ENCODE data around the gene EXOSC1. TPM values are rescaled to one million over a fixed set of nuclear protein-coding genes. Genes with fewer than 3 reads are reported as not detected.

EXOSC1 gene
- total and polyA plus RNA-seq, 2 donors (not counting 1 experiment from before 2014, with no cell fraction given), result 32.2 to 44.5 TPM

GRCh38 chr10:97462309-97462708 lies 16.5 kb upstream of the EXOSC1 start:
- intact Hi-C loops (cut with micrococcal nuclease), result loop anchor here (2.0 kb wide), 1 partner anchor 16 kb away; the partner anchor contains the start of genes EXOSC1 and ZDHHC16
- H3K9ac ChIP-seq (ENCODE audit: low read length), result no peak overlapping the region
- no peak overlapping the region for H3K4me3 ChIP-seq (ENCODE audit: control extremely low read depth in 1 of 5, extremely low read depth in 1 of 5, insufficient read depth in 1 of 5, low read depth in 2 of 5, low read length in 4 of 5)
- H3K27me3 ChIP-seq (replicated peaks in 1 of 4; ENCODE audit: control extremely low read depth in 1 of 4, control insufficient read depth in 3 of 4, insufficient read depth in 4 of 4, low read length in 3 of 4), result no peaks in the 10 kb centered on the region
- TF ChIP-seq, protein P1, sequence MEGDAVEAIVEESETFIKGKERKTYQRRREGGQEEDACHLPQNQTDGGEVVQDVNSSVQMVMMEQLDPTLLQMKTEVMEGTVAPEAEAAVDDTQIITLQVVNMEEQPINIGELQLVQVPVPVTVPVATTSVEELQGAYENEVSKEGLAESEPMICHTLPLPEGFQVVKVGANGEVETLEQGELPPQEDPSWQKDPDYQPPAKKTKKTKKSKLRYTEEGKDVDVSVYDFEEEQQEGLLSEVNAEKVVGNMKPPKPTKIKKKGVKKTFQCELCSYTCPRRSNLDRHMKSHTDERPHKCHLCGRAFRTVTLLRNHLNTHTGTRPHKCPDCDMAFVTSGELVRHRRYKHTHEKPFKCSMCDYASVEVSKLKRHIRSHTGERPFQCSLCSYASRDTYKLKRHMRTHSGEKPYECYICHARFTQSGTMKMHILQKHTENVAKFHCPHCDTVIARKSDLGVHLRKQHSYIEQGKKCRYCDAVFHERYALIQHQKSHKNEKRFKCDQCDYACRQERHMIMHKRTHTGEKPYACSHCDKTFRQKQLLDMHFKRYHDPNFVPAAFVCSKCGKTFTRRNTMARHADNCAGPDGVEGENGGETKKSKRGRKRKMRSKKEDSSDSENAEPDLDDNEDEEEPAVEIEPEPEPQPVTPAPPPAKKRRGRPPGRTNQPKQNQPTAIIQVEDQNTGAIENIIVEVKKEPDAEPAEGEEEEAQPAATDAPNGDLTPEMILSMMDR (IDR thresholded peaks at IDR 0.05), result no peak
- no peak for TF ChIP-seq EZH2 (IDR thresholded peaks at IDR 0.05; ENCODE audit: borderline replicate concordance, insufficient read depth, low read depth, low read length, poor library complexity, severe bottlenecking)
- no peaks in the 10 kb centered on the region for H3K4me1 ChIP-seq (ENCODE audit: control insufficient read depth in 2 of 2, insufficient read depth in 2 of 2, low read length in 2 of 2)
- no peaks in the 10 kb centered on the region for H4K20me1 ChIP-seq (ENCODE audit: control insufficient read depth, insufficient read depth, low read length, poor library complexity, severe bottlenecking)
- DNase-seq (no peak), ATAC-seq (ENCODE audit: low read depth) (no peak)
- no peaks in the 10 kb centered on the region for H3K9me3 ChIP-seq (ENCODE audit: control extremely low read depth in 1 of 3, control insufficient read depth in 2 of 3, insufficient read depth in 1 of 3, low read length in 2 of 3)
- H3K4me2 ChIP-seq (replicated peaks; ENCODE audit: low read depth, low read length, poor library complexity, severe bottlenecking), result no peak overlapping the region
- H3K36me3 ChIP-seq (replicated peaks in 1 of 2; ENCODE audit: control extremely low read depth in 1 of 2, control insufficient read depth in 1 of 2, extremely low read depth in 1 of 2, insufficient read depth in 2 of 2, low read length in 1 of 2), result peaks cover 26 to 90% of the 10 kb centered on the region in 2 experiments
- H3K4me1 Mint-ChIP-seq, result no peaks in the 10 kb centered on the region
- H2AFZ ChIP-seq (ENCODE audit: insufficient read depth, low read depth, low read length, poor library complexity, severe bottlenecking), result no peak overlapping the region
- POLR2A ChIA-PET, result no interaction called here
- H3K27me3 Mint-ChIP-seq, result no peaks in the 10 kb centered on the region
- H3K4me3 Mint-ChIP-seq, result no peak overlapping the region
- 100% methylated on average over 1 of the region's 2 CpGs for WGBS (ENCODE audit: insufficient coverage)
- CTCF ChIA-PET, result interaction anchor here (0.7 to 8.4 kb wide), 3 partner anchors 14 to 90 kb away, joined by 3 to 96 read pairs (median 5); no protein-coding TSS in a partner anchor
- no peak overlapping the region for H3K27ac Mint-ChIP-seq
- no peaks in the 10 kb centered on the region for H3K9me3 Mint-ChIP-seq (ENCODE audit: insufficient read depth)
- no peaks in the 10 kb centered on the region for H3K79me2 ChIP-seq (ENCODE audit: control insufficient read depth, insufficient read depth, low read length)
- H3K27ac ChIP-seq (ENCODE audit: low read length in 2 of 2), result no peak overlapping the region

- ChIA-PET POLR2A (interaction anchor here (0.6 kb wide), 1 partner anchor 147 kb away, joined by 4 read pairs; no protein-coding TSS in a partner anchor), CTCF (interaction anchor here (1.0 to 1.2 kb wide), 2 partner anchors 22 to 94 kb away, joined by 3 to 7 read pairs; no protein-coding TSS in a partner anchor)
- Mint-ChIP-seq H3K4me3 (no peak overlapping the region), H3K27me3 (no peaks in the 10 kb centered on the region), H3K27ac (no peak overlapping the region), H3K4me1 (no peaks in the 10 kb centered on the region), H3K9me3 (ENCODE audit: insufficient read depth) (no peaks in the 10 kb centered on the region)
- no peak for TF ChIP-seq EZH2 (IDR thresholded peaks at IDR 0.05; ENCODE audit: borderline replicate concordance, insufficient read depth, low read depth, low read length, poor library complexity, severe bottlenecking)
- TF ChIP-seq, protein P1 (IDR thresholded peaks at IDR 0.05), result no peak
- no peak overlapping the region for H3K4me2 ChIP-seq (replicated peaks; ENCODE audit: low read depth, low read length, poor library complexity, severe bottlenecking)
- no peaks in the 10 kb centered on the region for H3K79me2 ChIP-seq (ENCODE audit: control insufficient read depth, insufficient read depth, low read length)
- intact Hi-C loops (cut with micrococcal nuclease), result no loop called here
- no peak overlapping the region for H3K4me3 ChIP-seq (ENCODE audit: control extremely low read depth in 1 of 5, extremely low read depth in 1 of 5, insufficient read depth in 1 of 5, low read depth in 2 of 5, low read length in 4 of 5)
- 82% methylated on average over 6 of the region's 7 CpGs for WGBS (ENCODE audit: insufficient coverage)
- ATAC-seq (ENCODE audit: low read depth) (no peak), DNase-seq (no peak)
- H2AFZ ChIP-seq (ENCODE audit: insufficient read depth, low read depth, low read length, poor library complexity, severe bottlenecking), result no peak overlapping the region
- H3K9ac ChIP-seq (ENCODE audit: low read length), result no peak overlapping the region
- peaks cover 20 to 89% of the 10 kb centered on the region in 2 experiments for H3K36me3 ChIP-seq (replicated peaks in 1 of 2; ENCODE audit: control extremely low read depth in 1 of 2, control insufficient read depth in 1 of 2, extremely low read depth in 1 of 2, insufficient read depth in 2 of 2, low read length in 1 of 2)
- H4K20me1 ChIP-seq (ENCODE audit: control insufficient read depth, insufficient read depth, low read length, poor library complexity, severe bottlenecking), result no peaks in the 10 kb centered on the region
- no peaks in the 10 kb centered on the region for H3K27me3 ChIP-seq (replicated peaks in 1 of 4; ENCODE audit: control extremely low read depth in 1 of 4, control insufficient read depth in 3 of 4, insufficient read depth in 4 of 4, low read length in 3 of 4)
- H3K27ac ChIP-seq (ENCODE audit: low read length in 2 of 2), result no peak overlapping the region
- H3K4me1 ChIP-seq (ENCODE audit: control insufficient read depth in 2 of 2, insufficient read depth in 2 of 2, low read length in 2 of 2), result no peaks in the 10 kb centered on the region
- H3K9me3 ChIP-seq (ENCODE audit: control extremely low read depth in 1 of 3, control insufficient read depth in 2 of 3, insufficient read depth in 1 of 3, low read length in 2 of 3), result no peaks in the 10 kb centered on the region
Measured at GRCh38 chr10:97459933-97460332, 14.1 kb upstream of the EXOSC1 start.
